Astrocyte of the hippocampus (primary cell): ENCODE results near the gene SMG5.
"Not testable (repeated sequence)": the region's sequence is repeated elsewhere in the genome, so short reads cannot be mapped to it uniquely, and the experiment has no call there.

ENCODE experiments used
- DNase-seq: peaks from one replicate; pipeline ENCODE4 v3.0.0; 2011; ENCODE audit warnings: low read depth, low spot score

Gene SMG5

DNA sequence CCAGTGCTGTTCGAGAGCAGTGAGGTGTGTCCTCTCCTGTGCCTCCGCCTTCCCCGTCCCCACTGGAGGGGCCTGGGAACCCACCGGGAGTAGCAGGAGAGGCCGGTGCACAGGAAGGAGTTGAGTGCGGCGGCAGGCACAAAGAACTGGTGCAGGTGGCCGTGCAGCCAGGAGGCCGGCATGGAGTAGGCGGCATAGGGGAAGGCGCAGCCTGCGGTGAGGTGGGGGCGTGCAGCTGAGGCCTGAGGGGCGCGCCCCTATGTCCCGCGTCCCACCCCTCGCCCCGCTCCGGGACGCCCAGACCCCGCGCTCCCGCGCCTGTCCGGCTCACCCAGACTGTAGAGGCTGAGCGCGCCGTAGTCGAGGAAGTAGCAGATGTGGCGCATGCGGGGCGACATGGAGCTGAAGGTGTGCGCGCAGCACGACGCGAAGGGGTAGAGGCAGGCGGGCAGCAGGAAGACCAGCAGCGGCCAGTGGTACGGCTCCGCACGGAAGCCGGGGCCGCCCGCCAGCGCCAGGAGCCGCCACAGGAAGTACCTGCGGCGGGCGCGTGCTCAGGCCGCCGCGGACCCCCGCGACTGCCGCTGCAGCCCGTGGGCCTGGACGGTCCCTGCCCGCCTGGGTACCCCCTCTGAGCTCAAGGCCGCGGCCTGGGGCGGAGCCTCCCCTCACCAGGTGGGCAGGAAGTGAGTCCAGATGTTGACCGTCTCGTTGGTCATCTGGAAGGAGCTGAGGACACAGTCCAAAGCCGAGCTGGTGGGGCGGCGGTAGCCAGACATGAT, 37.0 kb downstream of the SMG5 start:
- peak; percentile 58 for DNase-seq

DNA sequence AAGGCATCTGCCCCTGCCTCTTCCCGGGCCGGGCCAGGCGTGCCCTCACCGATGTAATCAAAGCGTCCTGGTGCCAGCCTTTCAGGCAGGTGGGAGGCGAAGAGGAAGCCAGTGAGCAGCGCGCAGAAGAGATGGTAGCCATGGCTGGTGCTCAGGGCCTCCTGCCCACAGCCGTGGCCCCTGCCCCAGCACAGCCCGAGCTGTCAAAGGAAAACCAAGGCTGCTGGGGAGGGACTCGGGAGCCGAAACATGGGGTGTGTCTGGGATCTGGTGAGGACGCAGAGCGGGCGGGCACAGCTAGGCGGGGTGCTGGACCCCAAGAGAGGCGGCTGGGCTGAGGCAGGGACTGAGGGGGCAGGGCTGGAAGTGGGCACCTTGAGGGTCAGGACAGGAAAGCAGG, 37.9 kb downstream of the SMG5 start:
- no peak for DNase-seq

GRCh38 chr1:156244126-156244525, 38.5 kb downstream of the SMG5 start:
- DNase-seq, result no peak

DNA sequence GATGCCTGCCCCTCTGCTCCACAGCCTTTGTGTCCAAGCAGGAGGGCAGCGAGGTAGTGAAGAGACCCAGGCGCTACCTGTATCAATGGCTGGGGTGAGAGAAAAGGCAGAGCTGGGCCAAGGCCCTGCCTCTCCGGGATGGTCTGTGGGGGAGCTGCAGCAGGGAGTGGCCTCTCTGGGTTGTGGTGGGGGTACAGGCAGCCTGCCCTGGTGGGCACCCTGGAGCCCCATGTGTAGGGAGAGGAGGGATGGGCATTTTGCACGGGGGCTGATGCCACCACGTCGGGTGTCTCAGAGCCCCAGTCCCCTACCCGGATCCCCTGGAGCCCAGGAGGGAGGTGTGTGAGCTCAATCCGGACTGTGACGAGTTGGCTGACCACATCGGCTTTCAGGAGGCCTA, 39.9 kb downstream of the SMG5 start:
- DNase-seq, result no peak

DNA sequence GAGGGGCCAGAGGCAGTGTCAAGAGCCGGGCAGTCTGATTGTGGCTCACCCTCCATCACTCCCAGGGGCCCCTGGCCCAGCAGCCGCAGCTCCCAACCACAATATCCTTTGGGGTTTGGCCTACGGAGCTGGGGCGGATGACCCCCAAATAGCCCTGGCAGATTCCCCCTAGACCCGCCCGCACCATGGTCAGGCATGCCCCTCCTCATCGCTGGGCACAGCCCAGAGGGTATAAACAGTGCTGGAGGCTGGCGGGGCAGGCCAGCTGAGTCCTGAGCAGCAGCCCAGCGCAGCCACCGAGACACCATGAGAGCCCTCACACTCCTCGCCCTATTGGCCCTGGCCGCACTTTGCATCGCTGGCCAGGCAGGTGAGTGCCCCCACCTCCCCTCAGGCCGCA, 40.7 kb downstream of the SMG5 start, which contains the start of gene BGLAP:
Gene BGLAP, plus strand, starts transcription at position 259 of the 400 bp plus-strand sequence. Its CDS starts 48 bp downstream, at position 307.
- DNase-seq, result no peak

DNA sequence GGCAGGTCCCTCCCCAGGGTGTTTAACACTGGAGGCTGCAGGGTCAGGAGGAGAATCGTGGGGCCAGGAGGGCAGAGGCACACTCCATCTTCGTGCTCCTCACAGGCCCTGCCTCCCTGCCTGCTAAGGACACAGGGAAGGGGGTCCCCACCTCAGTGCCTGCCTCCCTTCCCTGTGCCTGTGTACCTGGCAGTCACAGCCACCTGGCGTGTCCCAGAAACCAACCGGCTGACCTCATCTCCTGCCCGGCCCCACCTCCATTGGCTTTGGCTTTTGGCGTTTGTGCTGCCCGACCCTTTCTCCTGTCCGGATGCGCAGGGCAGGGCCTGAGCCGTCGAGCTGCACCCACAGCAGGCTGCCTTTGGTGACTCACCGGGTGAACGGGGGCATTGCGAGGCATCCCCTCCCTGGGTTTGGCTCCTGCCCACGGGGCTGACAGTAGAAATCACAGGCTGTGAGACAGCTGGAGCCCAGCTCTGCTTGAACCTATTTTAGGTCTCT, 41.3 kb downstream of the SMG5 start:
- DNase-seq, result peak; percentile 74

GRCh38 chr1:156238248-156238647, 44.4 kb downstream of the SMG5 start:
- DNase-seq, result no peak

- DNase-seq, result no peak
Measured at GRCh38 chr1:156236164-156236563, 46.5 kb downstream of the SMG5 start.

GRCh38 chr1:156233426-156234127, 49.0 kb downstream of the SMG5 start:
- peak; percentile 85 for DNase-seq

GRCh38 chr1:156232201-156232894, 50.3 kb downstream of the SMG5 start:
- no peak for DNase-seq

- no peak for DNase-seq
Measured at GRCh38 chr1:156230473-156230837, 52.2 kb downstream of the SMG5 start.

GRCh38 chr1:156229809-156230472, 52.7 kb downstream of the SMG5 start:
- no peak for DNase-seq

DNA sequence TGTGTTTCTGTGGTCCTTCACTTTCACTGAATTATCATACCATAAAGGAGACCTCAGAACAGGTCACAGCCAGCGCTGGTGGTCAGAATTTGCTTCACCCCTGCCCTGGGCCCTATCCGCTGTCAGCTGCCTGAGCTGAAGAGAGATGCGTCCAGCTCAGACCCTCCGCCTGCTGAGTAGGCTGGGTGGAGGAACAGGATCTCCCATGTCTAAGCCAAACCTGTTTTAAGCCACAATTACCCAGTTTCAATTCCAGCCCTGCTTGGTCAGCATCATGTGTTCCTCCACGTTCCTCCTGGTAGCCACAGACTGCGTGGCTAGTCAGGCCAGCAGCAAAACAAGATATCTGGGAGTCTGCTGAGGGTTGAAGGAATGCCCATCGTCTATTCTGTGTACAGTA, 54.1 kb downstream of the SMG5 start:
- no peak for DNase-seq

DNA sequence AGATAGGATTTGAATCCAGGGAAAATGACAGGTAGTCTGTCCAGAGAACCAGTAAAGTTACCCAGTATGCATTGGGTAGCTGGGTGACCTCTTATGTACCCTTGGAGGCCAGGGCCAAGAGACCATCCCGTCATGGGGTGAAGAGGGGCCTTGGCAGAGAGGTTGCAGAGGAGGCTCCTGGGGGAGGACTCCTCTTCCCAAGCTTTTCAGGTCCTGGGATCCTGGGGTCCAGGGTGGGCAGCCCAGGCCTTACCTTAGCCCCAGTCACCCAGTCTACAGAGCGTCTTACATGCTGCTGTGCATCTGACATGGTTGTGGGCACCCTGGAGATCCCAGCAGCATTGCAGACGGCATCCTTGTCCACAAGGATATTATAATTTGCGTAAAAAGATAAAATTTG, 55.8 kb downstream of the SMG5 start:
- no peak for DNase-seq

DNA sequence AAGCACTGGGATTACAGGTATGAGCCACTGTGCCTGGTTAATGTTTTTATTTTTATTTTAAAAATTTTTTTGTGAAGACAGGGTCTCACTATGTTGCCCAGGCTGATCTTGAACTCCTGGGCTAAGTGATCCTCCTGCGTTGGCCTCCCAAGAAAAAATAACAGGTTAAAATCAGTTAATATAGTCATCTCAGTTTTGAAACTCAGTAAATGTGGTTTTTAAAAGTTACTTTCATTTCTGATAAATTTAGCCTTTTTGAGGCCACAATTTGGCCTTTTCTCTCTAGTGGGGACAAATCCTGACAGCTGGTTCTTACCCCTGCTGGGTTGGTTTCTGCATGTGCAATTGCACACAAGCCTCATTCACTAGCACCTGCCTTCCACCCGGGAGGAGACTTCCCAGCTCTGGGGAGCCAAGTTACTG, 56.5 kb downstream of the SMG5 start:
- DNase-seq, result no peak

- DNase-seq, result no peak
Measured at GRCh38 chr1:156225677-156226014, 57.0 kb downstream of the SMG5 start.

- DNase-seq, result no peak
Measured at GRCh38 chr1:156221986-156222692, 60.5 kb downstream of the SMG5 start.

DNA sequence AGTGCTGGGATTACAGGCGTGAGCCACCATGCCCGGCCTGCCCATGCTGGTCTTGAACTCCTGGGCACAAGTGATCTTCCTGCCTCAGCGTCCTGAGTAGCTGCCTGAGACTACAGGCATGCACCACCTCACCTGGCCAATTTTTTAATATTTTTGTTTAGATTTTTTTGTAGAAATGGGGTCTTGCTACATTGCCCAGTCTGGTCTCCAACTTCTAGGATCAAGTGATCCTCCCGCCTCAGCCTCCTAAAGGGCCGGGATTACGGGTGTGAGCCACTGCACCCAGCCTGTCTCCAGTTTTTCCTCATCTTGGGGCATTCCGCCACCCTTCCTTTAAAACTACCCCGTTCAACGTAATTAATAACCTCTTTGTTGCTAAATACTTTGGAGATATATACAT, 62.4 kb downstream of the SMG5 start:
- no peak for DNase-seq

- peak; percentile 33 for DNase-seq
Measured at GRCh38 chr1:156217871-156218270, 64.8 kb downstream of the SMG5 start.

GRCh38 chr1:156216361-156217086, 66.1 kb downstream of the SMG5 start:
- DNase-seq, result not testable (repeated sequence)
